ENCODE results near the gene SERPINB7.
"Not testable (repeated sequence)": the region's sequence is repeated elsewhere in the genome, so short reads cannot be mapped to it uniquely, and the experiment has no call there.

The SERPINB7 gene, protein sequence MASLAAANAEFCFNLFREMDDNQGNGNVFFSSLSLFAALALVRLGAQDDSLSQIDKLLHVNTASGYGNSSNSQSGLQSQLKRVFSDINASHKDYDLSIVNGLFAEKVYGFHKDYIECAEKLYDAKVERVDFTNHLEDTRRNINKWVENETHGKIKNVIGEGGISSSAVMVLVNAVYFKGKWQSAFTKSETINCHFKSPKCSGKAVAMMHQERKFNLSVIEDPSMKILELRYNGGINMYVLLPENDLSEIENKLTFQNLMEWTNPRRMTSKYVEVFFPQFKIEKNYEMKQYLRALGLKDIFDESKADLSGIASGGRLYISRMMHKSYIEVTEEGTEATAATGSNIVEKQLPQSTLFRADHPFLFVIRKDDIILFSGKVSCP

DNA sequence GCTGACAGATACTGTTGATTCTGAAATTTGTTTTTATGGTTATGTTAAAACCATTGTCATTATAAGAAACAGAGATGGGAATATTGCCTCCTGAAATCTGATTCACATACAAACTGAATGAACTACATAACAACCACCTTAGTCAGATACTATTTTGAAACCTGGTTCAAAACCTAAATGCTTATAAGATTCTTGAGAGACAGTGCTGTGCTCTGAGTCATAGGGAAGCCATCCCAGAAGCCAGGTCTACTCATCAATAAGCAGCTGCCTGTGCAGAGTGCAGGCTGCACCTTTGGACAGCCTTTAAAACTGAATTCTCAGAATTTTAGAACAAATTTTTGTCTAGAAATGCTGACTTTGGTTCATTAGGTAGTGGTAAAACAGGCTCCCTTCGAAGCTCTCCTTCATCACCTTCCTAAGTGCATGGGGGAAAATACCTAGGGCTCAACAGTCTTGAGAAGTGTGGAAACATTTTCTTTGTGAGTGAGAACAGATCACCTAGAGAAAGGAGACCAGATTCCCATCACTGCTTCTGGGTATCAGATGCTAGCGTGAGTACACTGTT is at the start of gene SERPINB7:
TSS of gene SERPINB7 (plus strand) at position 253 of the 565 bp plus-strand sequence. CDS start 6,955 bp downstream, outside the sequence.
- no peak for DNase-seq (ENCODE audit: low read depth in 1 of 2, low spot score in 1 of 2)

DNA sequence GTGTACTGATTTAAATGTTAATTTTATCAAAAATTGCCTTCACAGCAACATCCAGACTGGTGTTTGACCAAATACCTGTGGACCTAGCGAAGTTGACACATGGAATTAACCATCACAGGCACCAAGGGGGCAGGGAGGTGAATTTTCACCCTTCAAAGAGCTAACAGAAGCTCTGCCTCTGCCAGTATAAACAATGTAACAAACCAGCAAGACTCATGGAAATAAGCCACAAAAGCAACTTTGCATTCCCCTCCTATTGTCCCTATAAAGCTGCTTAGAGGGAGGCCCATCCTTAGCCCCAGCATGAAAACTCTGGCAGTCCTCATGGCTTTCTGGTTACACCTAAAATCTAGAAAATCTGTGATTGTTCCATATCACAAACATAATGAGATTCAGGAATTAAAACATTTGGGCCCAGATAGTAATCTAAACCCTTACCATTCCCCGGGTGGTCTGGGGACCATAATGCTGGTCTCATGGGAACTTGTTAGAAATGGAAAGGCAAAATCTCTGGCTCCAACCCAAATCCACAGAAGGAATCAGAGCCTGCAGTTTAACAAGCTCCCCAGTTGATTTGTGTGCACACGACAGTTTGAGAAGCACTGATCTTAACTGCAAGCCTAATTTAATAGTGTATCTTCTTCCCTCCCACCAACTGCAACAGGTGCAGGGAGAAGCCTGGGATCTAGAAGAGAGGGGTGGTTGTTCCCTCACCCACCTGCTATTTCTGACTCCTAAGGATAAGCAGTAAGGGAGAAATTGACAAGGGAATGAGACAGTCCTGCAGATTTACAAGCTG is 49.3 kb upstream of the SERPINB7 start:
- DNase-seq (ENCODE audit: low read depth in 1 of 2, low spot score in 1 of 2): no peak

DNA sequence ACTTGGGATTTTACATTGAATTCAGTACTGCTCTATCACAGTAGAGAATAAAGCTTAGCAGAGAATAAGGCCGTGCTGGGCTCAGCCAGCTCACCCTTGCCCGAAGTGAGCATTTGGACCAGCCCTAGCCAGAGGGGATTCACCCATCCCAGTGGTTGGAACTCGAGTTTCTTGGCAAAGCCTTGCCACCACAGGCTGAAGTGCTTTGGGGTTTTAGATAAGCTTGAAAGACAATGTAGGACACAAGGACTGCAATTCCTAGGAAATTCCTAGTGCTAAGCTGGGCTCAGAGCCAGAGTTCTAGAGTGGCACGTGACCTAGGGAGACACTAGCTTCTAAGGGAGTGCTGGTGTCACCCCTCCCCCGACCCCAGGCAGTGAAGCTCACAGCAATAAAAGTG is 44.4 kb upstream of the SERPINB7 start:
- no peak for DNase-seq (ENCODE audit: low read depth in 1 of 2, low spot score in 1 of 2)

DNA sequence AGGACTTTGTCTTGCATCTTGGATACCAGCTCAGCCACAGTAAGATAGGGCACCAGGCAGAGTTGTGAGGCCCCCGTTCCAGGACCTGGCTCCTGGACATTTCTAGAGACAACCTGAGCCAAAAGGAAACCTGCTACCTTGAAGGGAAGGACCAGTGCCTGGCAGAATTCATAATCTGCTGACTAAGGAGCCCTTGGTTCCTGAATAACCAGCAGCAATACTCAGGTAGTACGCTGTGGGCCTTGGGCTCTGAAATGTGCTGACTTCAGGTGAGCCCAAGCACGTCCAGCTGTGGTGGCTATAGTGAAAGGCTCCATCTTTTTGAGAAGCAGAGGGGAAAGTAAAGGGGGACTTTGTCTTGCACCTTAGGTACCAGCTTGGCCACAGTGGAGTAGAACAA is 44.0 kb upstream of the SERPINB7 start:
- DNase-seq (ENCODE audit: low read depth in 1 of 2, low spot score in 1 of 2): no peak

DNA sequence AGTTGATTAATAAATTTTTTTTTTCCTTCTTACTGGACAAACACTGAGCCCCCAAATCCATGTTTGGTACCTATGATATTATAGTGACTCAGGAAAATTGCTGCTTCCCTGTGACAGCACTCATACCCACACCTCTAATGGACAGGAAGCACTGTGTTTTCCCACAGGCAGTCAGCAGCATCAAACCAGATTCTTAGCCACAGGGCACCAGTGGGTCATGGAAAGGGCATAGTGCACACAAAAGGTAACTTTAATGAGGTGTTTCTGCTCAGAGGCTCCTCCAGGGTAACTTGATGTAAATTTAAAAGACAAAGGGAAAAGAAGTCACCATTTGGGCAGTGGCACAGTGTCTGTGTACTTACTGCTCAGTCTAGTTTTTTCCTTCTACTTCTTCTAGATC is 38.3 kb upstream of the SERPINB7 start:
- DNase-seq (ENCODE audit: low read depth in 1 of 2, low spot score in 1 of 2): no peak

DNA sequence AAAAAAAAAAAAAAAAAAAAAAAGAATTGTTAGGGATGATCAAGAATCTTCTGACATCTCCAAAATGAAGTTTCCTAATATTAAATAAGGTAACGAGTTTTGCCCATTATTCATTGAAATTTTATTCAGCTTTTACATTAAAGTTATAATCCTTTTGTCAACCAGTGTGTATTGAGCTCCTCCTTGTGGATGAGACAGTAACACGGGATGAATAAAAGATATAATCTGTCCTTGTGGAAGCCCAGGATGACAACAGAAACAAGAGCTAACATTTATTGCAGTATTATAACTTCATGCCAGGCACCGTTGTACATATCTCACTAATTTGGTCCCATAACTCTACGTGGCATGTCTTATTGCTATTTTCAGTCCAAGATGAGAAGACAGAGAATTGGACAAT is 33.4 kb upstream of the SERPINB7 start:
- no peak for DNase-seq (ENCODE audit: low read depth in 1 of 2, low spot score in 1 of 2)

DNA sequence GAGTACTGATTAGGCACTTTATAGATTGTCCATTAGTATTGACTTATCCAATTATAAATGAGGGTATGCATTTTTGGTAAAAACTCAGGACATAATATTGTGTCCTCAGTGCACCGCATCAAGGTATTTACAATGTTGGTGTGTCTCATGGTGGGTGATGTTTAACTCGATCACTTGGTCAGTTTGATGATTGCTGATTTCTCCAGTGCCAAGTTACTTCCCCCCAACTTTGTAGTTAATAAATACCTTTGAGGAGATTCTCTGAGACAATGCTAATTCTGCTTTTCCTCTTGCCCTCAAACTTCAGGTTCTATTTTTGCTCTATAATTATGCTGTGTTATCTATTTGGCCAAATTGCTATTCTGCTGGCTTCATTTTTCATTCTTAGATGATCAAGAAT is 28.2 kb upstream of the SERPINB7 start:
- DNase-seq (ENCODE audit: low read depth in 1 of 2, low spot score in 1 of 2): no peak

DNA sequence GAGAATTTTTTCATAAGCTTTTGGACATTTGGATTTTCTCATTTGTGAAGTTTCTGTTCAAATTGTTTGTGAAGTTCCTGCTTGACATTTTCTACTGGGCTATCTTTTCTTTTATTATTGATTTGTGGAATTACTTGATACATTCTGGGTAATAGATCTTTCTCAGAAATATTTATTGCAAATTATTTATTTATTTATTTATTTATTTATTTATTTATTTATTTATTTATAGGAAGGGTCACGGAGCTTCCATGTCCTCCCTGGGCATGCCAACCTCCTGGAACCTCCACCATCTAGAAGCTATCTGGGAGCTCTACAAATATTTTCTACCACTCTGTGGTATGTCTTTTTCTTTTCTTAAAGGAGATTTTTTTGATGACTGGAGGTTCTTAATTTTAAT is 25.7 kb upstream of the SERPINB7 start:
- DNase-seq (ENCODE audit: low read depth in 1 of 2, low spot score in 1 of 2): no peak

DNA sequence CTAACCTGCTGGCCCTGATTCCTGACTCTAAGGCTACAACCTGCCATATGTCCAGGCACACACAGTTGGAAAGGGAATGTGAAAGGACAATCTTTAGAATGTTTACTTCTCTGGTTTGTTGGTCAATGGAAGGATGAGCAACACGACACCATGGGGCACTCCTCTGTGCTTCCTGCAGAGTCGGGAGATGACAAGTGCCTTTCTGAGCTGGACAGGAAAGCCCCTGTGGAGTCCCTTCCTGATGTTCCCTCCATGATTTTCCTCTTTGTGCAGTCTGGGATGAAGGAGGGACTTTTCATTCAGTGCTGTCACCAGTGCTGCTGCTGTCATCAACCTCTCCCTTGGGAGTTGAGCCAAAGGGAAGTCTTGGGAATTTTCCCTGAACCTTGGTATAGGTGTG is 22.6 kb upstream of the SERPINB7 start:
- DNase-seq (ENCODE audit: low read depth in 1 of 2, low spot score in 1 of 2): no peak

DNA sequence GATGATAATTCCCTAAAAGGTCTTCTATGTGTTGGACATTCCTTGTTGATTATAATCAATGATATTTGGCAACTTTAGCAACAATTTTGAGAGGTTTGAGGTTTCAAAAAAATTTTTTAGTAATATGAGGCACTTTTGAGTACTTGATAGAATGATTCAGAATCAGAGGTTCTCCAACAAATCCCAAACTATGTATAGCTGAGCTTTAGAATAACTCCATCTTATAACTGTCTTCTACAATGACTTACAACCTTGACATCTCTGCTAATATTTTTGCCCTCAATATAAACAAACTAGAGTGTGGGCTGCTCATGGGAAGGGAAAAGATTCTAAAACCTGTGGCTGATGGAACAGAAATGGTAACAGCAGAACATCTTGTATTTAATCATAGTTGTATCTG is 21.5 kb upstream of the SERPINB7 start:
- DNase-seq (ENCODE audit: low read depth in 1 of 2, low spot score in 1 of 2): no peak

DNA sequence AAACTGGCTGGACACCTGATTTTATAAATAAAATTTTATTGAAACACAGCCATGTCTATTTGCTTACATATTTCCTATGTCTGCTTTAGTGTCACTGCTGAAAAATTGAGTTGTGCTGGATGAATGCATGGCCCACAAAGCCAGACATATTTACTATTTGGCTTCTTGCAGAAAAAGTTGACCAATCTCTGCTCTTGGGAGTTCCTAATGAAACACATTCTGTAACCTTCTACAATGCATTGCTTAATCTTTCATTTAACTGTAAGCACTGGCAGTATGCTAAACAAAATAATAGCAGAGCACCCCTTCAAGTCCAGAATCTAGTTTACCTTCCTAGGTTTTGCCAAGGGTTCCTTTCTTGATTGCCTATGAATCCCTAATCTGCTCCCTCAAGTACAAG is 17.7 kb upstream of the SERPINB7 start:
- no peak for DNase-seq (ENCODE audit: low read depth in 1 of 2, low spot score in 1 of 2)

DNA sequence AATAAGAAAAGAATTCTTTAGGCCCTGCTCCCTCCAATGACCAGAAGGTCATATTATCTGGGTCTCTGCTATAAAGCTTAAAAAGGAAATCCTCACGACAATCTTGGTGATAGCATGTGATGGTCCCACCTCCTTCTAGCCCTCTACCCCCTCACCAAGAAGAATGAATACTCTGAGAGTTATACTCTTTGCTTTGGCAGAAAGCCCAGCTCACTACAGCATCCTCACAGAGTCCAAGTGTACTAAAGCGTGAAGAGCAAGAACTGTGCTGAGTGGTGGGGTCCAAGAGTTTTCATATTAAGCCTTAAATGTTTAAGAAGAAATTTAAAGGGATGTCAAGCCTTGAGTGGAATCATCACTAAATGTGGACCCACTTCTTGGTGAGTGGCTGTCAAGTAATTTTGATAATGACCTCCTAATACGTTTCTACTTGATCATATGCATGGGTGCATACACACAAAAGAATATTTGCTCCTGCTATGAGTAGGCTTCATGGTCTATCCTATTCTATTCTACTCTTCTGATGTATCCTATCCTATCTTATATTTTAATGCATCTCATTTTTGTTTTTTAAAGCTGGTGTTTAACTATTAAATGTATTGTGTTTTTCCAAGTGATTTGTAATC is 16.5 kb upstream of the SERPINB7 start:
- DNase-seq (ENCODE audit: low read depth in 1 of 2, low spot score in 1 of 2): no peak

DNA sequence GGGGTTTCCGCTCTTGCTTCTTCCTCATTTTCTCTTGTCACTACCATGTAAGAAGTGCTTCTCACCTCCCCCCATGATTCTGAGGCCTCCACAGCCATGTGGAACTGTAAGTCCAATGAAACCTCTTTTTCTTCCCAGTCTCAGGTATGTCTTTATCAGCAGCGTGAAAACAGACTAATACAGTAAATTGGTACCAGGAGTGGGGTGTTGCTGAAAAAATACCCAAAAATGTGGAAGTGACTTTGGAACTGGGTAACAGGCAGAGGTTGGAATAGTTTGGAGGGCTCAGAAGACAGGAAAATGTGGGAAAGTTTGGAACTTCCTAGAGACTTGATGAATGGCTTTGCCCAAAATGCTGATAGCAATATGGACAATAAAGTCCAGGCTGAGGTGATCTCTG is 15.4 kb upstream of the SERPINB7 start:
- not testable (repeated sequence) for DNase-seq (ENCODE audit: low read depth in 1 of 2, low spot score in 1 of 2)

DNA sequence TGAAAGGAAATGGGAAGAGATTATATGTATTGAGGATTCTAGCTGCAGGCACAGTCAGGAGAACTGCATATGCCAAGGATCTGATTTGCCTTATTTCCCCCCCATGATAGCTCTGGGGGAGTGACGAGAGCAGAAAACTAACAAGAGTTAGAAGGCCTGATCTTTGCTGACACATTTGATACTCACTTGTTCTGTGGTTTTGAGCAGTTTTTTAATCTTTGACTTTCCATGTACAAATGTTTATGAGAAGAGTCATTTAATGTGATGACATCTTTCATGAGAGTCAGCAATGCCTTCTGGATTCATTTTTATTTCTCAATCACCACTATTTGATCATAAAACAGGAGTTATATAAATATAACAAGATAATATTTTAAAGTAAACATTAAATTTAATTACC is 12.7 kb upstream of the SERPINB7 start:
- no peak for DNase-seq (ENCODE audit: low read depth in 1 of 2, low spot score in 1 of 2)

DNA sequence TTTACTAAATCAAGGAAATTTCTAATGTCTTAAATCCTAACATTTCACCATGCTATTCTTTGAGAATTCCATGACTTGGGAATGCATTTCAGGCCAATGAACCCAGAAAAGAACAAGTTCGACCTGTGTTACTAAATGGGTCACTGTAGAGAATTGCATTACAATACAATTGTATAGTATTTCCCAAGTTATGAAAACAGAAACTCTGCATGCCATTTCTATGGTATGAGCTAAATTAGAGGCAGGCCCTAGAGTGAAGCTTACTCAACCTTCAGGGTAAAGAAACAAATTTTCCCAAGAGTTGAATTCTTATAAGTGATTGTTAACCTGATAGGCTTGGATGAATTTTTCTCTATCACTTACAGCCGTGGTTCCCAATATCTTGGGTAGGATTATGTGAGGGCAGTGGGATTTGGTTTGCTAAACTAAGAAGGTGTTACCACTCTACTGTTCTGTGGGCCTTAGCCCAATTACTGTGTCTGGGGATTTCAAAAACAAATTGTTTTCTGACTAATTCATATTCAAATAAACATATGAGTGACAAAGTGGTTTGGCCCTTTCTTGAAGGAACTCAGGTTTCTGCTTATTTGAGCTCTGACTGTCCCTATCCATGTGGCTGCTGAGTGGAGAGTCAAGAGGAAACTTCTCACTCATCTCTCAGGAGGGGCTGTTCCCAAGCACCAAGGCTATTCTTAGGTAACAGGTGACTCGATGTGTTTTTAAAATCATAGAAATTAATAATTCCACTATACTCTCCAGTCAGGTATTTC is 11.2 kb upstream of the SERPINB7 start:
- DNase-seq (ENCODE audit: low read depth in 1 of 2, low spot score in 1 of 2): no peak

DNA sequence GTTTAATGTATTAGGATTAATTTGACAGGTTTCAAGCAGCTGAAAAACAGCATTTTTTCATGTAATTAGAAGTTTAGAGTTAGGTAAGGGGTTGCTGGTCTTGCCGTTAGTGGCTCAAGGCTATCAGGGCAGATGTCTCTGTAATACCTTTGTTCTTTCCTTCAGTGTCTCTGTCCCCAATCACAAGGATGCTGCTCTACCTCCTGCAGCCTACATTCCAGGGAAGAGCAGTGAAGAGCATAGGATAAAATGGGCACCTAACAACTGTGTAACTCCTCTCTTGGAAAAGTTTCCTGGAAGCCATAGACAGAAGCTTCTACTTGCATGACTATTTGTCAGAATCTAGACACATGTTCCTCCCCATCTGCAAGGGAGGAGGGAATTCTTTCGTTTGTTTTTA is 9.4 kb upstream of the SERPINB7 start:
- DNase-seq (ENCODE audit: low read depth in 1 of 2, low spot score in 1 of 2): no peak

DNA sequence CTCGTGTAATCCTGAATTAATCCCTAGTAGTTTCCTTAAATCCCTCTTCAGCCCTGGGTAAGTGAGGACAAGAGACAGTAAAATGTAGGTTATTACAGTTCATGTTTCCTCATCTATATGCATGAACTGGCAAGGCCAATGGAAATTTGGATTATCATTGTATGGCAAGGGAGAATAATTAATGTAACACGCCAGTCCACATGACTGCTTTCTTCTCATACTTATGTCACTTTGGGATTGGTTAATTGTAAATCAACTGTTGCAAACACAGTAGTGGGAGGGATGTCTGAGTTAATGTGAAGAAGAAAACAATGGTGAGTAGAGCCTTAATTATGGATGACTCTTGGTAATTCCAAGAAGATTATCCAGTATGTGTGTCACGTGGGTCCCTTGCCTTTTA is 1.7 kb upstream of the SERPINB7 start:
- DNase-seq (ENCODE audit: low read depth in 1 of 2, low spot score in 1 of 2): no peak

DNA sequence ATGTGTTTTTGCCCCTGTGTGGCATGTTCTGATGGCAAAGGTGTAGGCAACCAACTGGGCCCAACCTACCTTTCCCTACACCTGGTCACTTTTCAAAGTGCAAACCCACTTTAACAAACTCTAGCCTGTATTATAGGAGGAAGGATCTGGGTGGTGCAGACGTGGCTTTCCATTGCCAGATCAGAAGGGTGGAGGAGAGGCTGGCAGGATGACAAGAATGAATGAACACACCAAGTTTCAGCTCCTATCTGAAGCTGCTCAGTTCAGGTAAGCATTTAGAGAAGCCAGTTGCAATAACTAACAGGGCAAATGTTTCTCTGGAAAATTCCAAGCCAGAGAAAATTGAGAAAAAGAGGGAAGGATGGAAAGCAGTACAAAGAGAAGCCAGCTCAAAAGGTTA is 707 bp upstream of the SERPINB7 start:
- DNase-seq (ENCODE audit: low read depth in 1 of 2, low spot score in 1 of 2): no peak

DNA sequence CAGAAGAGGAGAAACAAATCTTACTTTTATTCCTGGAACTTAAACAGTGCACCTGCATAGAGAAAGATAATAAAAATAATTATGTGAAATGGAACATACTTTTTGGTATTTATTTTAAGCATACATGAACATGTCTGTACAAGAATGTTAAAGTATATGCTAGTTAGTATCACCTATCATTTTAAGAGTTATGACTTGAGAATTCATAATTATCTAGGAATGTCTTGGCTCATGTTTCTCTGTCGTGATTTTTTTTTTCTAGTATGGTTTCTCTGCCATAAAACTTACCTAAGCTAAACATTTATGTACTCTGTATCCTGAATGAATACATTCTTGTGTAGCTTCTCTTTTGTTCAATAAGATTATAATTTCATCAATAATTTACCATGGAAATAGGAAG is 4.2 kb downstream of the SERPINB7 start:
- no peak for DNase-seq (ENCODE audit: low read depth in 1 of 2, low spot score in 1 of 2)

DNA sequence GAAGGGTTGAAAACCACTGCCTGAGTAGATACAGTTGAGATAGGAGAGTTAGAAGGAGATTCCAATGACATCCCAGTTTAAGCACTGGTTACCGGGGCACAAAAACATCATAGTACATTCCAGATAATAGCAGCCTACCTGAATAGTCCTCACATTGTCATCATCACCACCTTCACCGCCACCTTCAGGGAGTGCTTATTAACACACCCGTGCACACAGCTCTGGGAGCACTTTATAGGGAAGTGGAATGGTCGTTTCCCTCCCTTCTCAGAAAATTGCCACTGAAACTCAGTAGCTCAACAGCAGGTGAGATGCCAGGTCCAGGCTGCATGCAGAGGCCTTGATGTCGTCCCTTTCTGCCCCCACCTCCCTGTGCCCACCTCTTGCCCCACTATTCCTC is 8.2 kb downstream of the SERPINB7 start:
- DNase-seq (ENCODE audit: low read depth in 1 of 2, low spot score in 1 of 2): no peak

Data from activated CD4-positive, alpha-beta T cell treated with anti-CD3 and anti-CD28 coated beads, Interleukin-2, amount 50 U/mL, for 24 hours (primary cell).